GM23338 (cell line): ENCODE measurements around the gene SETBP1.

Experiments
- CREB1 ChIP-seq: fragments of 250-450 bp; sonication (Bioruptor Pico); IDR thresholded peaks from 2 replicates; pipeline ENCODE4 v1.5.0; 2020; ENCODE audit warnings: low read depth, mild to moderate bottlenecking, moderate library complexity
- EZH2 ChIP-seq: fragments of 200-600 bp; sonication (generic); IDR thresholded peaks from one replicate; pipeline ENCODE4 v1.8.0; 2017; ENCODE audit warnings: antibody characterized with exemption, mild to moderate bottlenecking, low read depth; ENCODE audit not compliant: unreplicated experiment
- EZH2phosphoT487 ChIP-seq: fragments of 200-600 bp; sonication (generic); IDR thresholded peaks from one replicate; pipeline ENCODE4 v1.8.1; 2018; ENCODE audit warnings: antibody characterized with exemption; ENCODE audit not compliant: unreplicated experiment
- JUNB ChIP-seq: IDR thresholded peaks from one replicate; pipeline ENCODE4 v1.6.1; 2016; ENCODE audit warnings: antibody characterized with exemption; ENCODE audit not compliant: unreplicated experiment
- POLR2AphosphoS5 ChIP-seq: IDR thresholded peaks from 2 replicates; pipeline ENCODE4 v1.6.1; 2016; ENCODE audit warnings: antibody characterized with exemption, low read depth
- REST ChIP-seq: IDR thresholded peaks from one replicate; pipeline ENCODE4 v1.6.1; 2018; ENCODE audit warnings: antibody characterized with exemption; ENCODE audit not compliant: unreplicated experiment
- ZNF331 ChIP-seq: fragments of 250-450 bp; sonication (Bioruptor Pico); IDR thresholded peaks from 2 replicates; pipeline ENCODE4 v1.5.0; 2020; ENCODE audit warnings: low read depth, mild to moderate bottlenecking, moderate library complexity
- TF ChIP-seq, protein P1 (sequence below), 2 experiments: fragments of 200-600 bp in 1 of 2; sonication (generic) in 1 of 2; conservative IDR thresholded peaks; 2 replicates each; pipeline versions ENCODE4 v1.5.1 to v1.6.1; 2016 to 2017; ENCODE audit warnings: antibody characterized with exemption in 2 of 2, low read depth in 2 of 2, mild to moderate bottlenecking in 2 of 2, moderate library complexity in 1 of 2

GRCh38 chr18:44967599-44967998, 286.9 kb downstream of the SETBP1 start:
- TF ChIP-seq POLR2AphosphoS5 (no peak), CREB1 (no peak), ZNF331 (CRISPR knock-in tag) (no peak), EZH2phosphoT487 (no peak), REST (no peak), JUNB (no peak), EZH2 (no peak)
- TF ChIP-seq, protein P1, sequence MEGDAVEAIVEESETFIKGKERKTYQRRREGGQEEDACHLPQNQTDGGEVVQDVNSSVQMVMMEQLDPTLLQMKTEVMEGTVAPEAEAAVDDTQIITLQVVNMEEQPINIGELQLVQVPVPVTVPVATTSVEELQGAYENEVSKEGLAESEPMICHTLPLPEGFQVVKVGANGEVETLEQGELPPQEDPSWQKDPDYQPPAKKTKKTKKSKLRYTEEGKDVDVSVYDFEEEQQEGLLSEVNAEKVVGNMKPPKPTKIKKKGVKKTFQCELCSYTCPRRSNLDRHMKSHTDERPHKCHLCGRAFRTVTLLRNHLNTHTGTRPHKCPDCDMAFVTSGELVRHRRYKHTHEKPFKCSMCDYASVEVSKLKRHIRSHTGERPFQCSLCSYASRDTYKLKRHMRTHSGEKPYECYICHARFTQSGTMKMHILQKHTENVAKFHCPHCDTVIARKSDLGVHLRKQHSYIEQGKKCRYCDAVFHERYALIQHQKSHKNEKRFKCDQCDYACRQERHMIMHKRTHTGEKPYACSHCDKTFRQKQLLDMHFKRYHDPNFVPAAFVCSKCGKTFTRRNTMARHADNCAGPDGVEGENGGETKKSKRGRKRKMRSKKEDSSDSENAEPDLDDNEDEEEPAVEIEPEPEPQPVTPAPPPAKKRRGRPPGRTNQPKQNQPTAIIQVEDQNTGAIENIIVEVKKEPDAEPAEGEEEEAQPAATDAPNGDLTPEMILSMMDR (conservative IDR thresholded peaks at IDR 0.05; ENCODE audit: low read depth in 2 of 2) = no peak
